GM21526 (cell line): ENCODE results near the gene MOCS1.
"Not testable (repeated sequence)": the region's sequence is repeated elsewhere in the genome, so short reads cannot be mapped to it uniquely, and the experiment has no call there.

Experiments
- ATAC-seq: cut with Tn5 transposase; IDR thresholded peaks from one replicate; pipeline ENCODE4 v1.9.1; 2021; ENCODE audit warnings: moderate library complexity; ENCODE audit not compliant: unreplicated experiment, low FRiP score

Gene MOCS1

DNA sequence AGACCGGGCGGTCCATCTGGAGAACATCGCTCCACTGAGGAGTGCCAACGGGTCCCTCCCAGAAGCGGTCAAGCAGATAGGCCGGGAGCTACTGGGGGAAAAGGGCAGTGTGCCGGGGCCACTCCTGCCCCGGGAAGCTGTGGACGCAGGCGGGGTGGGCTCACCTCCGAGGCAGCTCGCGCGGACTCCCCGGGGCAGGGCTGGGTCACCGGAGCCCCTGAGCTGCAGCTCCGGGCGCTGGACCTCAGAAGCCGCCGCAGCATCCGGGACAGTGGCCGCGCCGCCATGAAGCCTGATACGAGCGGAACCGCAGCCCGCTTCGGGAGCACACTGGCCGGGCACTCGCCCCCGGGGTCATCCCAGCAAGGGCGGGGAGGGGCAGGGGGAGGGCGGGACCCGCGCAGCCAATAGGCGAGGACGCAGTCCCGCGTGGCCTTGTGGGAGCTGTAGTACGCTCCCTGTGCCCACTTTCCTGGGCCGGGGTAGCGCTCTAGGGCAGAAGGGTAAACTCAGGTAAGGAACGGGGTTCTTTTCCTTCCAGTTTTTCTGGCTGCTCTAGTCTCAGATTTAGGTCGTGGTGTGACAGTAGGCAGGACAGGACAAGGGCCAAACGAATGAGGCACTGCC is at the start of gene MOCS1:
Gene MOCS1 (minus strand): TSS at position 332 of the 627 bp plus-strand sequence. CDS start 45 bp downstream, at position 287.
- ATAC-seq = no peak

DNA sequence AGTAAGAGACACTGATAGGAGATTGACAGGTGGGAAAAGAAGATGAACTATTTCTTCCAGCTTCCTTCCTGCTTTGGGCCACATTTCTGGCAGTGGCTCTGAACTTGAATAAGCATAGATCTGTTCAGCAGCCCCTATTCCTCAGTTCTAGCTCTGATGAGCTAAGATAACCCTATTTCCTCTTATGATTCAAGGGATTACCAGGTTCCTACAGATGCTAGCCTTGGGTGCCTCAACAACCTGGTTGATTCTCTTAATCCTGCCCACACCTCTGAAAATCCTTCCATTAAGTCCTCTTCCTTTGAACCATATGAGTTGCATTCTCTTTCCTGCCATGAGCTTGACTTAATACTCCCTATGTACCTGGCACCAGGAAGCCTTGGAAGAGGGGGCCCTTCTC is 49.8 kb upstream of the MOCS1 start:
- no peak for ATAC-seq

DNA sequence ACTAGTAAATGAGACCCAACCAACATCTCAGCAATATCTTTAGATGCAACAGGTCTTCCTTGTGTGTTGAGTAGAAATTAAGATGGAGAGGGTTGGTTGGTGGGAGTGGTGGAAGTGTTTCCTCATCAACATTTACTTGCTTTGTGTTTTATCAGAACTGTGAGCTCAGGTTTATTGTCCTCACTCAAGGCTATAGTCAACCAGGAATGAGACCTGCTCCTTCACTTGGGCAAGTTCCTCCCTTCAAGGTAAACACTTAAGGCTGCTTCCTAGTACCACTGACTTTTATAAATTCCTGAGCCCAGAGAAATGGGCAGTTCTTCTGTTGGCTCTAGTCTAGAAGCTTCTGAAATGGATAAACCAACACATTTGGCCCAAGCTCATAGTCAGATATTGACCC is 48.9 kb upstream of the MOCS1 start:
- ATAC-seq = no peak

DNA sequence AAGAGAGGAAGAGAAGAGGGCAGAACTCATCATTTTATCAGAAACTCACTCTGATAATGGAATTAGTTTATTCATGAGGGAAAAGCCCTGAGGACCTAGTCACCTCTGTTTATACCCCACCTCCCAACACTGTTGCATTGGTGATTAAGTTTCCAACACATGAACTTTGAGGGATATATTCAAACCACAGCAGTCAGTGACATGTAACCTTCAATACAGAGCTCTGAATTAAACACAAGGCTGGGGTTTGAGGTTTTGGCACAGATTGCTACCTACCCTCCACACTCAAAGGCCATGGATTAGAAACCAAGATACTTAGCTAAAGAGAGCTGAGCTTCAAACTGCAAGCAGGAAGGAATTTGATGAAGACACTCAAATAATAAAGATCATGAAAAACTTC is 48.5 kb upstream of the MOCS1 start:
- ATAC-seq = no peak

DNA sequence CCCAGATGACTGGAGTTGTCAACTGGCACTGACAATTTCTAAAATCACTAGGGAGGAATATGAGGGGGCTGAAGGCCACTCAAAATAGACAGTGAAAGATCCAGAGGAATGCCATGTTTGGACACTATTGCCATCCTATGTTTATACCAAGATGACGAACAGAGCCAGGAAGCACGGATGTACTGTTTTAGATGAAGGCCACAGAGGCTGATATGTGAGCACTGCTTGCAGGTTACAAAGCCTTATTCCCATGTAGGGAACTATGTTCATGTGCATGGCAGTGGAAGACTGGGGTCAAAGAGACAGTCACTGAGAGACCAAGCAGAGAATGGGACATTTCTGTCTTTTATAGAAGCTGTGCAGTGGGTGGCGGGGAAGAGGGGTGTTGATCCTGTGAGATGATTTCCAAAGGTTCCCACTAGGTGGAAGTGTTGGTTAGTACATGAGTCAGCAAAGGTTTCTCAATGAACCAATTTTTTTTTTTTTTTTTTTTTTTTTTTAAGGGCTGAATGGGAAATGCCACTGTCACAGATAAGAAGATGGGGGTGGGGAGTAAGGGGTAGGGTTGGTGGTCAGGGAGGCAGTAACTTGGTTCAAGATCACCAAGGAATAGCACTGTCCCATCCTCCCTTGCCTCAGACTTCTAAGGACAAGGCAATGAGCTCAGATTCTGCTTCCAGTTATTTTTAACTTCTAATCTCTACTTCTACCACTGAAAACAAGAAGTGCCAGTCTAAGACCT is 46.7 kb upstream of the MOCS1 start:
- no peak for ATAC-seq

DNA sequence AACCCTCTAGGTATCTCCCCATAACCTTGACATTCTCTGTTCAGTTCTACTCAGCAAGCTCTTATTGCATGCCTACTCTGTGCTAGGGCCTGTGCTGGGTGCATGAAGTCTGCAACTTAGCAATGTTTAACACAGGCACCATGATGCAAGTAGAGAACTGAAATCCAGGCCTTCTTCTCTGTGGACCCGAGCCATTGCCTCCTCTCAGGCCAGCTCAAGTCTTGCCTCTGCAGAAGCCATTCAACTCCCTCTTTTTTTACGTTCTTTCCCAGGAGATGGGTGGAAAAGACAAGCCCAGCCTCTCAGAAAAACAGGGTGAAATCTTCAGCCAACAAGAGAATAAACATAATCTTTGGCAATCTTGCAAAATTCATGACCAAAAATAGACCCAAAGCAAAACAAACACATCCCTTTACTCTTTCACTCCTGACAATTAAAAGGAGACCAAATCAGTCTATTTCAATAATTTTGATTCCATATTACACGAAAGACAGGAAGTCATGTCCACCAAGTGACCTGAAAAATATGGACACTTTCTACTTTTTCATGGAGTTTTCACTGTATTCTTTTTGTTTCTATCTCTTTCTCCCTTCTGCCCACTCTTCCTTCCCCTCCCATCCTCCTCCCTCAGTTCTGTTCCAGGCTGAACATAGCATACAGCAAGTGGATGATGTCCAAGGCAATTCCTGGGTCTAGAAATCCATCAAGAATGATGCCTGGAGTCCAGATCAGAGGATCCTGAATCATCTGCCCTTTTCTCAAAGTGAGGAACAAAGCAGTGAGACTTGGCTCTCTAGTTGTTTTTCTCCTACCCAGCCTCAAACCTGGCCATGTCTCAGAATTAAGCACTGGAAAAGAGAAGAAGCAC is 45.4 kb upstream of the MOCS1 start:
- no peak for ATAC-seq

DNA sequence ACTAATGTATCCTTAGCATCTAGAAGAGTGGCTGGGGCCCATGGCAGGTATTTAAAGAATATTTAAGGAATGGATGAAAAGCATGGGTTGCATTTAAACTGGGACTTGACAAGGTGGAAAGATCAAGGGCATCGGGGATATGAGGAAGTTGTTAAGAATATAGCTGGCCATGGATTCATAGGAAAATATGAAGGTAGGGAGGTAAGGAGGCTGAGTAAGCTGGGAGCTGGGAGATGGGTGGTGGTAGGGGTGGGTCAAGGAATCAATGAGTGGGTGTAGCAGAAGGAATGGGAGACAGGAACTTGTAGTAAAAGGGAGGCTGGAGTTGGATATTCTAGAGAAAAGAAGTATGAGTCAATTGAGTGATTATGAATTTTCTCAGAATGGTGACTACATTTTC is 44.0 kb upstream of the MOCS1 start:
- ATAC-seq = no peak

DNA sequence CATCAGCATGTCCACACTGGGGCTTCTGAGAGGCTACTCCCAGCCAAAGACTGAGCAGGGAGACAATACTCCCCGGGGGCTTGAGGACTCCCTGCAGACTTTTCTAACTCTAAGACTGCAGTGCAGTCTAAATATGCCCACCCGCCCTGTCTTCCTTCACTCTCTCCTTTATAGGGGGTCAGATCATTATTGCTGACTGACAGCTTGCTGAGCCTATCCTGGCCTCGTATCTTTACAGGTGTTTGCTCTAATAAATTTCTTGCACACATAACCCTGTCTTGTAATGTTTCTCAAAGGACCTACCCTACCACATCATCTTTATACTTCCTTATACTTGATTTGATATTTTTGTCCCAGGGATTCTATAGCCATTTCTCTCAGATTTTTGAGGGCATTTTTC is 39.4 kb upstream of the MOCS1 start:
- ATAC-seq = no peak

DNA sequence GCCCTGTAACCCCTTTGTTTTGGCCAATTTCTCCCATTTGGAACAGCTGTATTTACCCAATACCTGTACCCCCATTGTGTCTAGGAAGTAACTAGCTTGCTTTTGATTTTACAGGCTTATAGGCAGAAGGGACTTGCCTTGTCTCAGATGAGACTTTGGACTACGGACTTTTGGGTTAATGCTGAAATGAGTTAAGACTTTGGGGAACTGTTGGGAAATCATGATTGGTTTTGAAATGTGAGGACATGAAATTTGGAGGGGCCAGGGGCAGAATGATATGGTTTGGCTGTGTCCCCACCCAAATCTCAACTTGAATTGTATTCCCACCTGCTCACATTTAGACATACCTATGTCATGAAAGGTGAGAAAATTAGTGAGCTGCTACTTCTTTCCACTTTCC is 38.5 kb upstream of the MOCS1 start:
- ATAC-seq = not testable (repeated sequence)

DNA sequence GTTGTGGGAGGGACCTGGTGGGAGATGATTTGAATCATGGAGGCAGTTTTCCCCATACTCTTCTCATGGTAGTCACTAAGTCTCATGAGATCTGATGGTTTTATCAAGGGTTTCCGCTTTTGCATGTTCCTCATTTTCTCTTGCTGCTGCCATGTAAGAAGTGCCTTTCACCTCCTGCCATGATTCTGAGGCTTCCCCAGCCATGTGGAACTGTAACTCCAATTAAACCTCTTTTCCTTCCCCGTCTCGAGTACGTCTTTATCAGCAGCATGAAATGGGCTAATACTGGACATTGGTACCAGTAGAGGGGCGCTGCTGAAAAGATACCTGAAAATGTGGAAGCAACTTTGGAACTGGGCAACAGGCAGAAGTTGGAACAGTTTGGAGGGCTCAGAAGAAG is 36.9 kb upstream of the MOCS1 start:
- ATAC-seq = not testable (repeated sequence)

DNA sequence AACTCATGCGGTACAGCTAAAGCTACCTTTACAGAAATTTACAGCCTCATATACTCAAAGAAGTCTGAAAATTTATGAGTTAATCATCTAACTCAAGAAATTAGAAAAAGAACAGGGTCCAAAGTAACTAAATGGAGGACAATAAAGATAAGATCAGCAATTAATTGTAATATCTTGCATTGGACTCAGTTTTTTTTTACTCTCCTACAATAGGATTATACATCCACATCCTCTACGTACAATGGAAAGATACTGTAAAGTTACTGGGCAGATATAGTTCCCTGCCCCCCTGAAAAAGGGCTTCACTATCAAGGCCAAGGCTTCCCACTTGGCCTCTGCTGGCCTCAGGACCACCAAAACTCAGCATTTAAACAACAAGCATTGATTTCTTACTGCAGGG is 31.5 kb upstream of the MOCS1 start:
- ATAC-seq = no peak

DNA sequence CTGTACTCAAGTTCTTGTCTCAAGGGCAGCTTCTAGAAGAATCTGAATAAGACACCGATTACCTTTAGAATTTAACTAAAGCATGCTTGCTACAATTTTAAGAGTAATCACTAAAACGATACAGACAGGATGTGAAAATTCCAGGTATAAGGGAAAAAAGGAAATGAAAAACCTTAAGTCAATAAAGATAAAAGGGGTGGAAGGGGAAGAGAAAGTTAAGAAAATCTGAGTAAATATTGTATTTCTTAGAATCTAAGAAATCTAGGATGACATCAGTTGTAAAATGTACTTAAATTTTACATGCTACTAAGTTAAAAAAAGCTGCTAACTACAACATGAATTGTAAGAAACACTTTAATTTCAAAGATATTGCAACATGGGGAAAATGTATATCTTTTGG is 30.3 kb upstream of the MOCS1 start:
- ATAC-seq = no peak

DNA sequence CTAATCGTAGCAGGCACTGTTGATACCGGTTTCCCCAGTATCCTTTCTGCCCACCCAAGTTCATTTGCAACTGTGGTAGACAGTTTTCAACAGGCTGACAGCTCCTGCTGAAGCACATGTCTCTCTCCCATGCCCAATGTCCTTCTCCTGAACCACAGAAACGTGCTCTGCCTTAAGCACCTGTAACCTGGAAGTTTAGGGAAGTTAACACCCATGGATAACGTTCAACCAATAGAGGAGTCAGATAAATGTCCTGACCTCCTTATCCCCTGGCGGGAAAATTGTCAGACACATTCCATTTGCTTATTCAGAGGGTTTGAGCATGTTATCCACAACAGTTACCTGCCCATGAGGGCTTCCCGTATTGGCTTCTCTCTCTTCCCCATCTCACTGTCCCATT is 29.8 kb upstream of the MOCS1 start:
- ATAC-seq = no peak

DNA sequence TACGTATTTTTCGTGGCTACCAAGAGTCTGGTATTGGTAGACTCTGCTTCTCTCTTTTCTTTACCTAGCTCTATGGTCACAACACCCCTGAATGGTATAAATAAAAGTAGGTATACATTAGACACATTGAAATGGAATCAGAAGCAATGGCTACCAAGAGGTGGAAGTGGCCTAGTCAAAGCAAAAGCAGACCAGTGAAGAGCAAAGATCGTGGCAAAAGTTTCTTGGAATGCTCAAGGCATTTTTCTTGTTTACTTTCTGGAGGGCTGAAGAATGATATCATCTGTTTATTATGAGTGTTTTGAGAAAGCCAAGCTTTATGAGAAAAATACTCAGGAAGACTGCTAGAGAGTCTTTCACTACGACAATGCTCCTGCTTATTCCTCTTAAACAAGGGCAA is 28.6 kb upstream of the MOCS1 start:
- no peak for ATAC-seq

DNA sequence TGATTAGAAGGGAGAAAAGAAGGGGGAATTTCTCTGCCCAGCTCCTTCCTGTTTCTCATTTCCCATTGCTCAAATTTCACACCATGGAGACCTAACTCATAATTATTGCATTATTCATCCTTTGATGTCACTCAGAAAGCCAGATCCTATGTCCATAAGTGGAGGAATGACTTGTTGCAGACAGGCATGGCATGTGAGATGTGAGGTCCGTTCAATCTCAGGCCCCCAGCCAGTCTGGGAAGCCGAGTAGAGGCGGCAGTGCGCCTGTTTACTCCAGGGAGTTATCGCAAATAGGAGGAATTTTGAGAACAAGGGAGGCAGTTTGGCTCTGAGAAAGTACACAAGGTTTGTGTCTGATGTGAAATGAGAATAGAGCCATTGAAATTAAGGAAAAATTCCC is 26.9 kb upstream of the MOCS1 start:
- ATAC-seq = no peak

DNA sequence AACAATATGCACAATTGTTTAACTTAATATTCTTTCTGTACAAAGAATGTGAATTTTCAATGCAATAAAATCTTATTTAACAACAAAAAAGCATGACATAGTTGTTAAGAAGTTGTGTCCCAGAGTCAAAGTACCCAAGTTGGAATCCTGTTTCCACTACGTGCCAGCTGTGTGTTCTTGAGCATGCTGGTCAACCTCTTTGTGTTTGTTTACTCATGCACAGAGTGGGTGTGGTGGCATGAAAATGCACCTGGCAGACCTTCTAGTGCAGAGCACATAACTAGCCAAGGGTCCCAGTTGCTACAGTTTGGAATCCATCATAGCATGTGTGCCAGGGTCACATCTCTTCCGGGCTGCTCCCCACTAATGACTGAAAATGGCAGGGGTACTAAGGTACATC is 24.7 kb upstream of the MOCS1 start:
- ATAC-seq = no peak

DNA sequence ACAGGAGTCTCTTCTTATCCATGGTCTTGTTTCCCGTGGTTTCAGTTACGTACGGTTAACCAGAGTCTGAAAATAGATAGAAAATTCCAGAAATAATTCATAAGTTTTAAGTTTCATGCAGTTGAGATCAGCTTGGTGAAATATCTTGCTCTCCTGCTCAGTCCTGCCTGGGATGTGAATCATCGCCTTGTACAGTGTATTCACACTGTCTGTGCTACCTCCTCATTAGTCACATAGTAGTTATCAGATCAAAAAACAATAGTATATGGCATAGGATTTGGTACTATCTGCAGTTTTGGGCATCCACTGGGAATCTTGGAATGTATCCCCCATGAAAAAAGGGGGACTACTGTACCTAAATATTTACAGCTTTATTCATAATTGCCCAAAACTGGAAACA is 22.7 kb upstream of the MOCS1 start:
- ATAC-seq = no peak

DNA sequence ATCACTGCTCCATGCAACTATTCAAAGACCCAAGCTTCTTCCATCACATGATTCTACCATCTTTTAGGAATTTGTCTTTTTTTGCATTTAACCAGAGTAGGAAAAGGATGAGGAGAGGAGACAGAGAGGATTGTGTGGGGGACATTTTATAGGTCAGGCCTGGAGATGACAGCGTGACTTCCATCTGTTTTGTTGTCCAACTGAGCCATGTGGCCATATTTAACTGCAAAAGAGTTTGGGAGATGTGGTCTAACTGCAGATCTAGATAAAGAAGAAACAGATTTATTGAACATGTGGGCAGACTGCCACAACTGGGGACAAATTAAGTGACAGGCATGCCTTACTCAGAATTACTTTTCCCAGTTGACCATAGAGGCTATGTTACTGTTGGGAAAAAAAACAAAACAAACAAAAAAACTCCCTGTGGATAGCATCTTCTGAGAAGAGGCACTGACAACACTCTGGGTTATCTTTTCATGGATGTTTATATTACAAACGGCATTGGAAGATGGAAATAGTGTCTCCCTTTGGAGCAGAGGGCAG is 18.9 kb upstream of the MOCS1 start:
- no peak for ATAC-seq

DNA sequence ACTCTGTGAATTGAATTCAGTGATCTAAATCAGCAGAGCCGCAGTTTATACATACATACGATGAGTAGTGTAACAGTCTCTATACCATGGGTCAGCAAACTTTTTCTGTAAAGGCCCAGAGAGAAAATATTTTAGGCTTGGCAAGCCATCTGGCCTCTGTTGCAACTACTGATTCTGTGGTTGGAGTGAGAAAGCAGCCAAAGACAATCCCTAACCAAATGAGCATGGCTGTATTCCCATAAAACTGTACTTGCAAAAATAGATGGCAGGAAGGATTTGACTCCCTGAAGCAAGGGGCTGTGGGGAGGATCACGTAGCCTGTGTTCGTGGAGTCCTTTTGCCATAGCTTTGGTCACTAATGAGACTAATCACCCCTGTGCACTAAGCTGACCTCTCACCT is 17.9 kb upstream of the MOCS1 start:
- no peak for ATAC-seq

DNA sequence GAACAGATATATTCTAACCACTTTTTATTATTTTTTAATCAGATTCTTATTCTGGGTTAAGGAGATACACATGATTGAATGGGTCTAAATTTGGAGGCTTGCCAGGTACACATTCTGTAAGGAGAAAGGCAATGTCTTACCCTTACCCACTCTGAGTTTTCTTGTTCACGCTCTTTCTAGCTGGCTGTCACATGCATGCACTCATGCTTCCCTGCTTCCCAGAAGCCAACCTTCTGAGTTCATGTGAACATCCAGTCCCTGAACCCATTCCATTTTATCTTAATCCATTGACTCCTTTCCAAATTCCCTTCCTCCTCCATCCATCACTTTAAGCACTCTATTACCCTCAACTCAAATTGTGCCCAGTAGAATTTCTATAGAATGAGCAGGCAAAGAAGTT is 17.5 kb upstream of the MOCS1 start:
- ATAC-seq = no peak

DNA sequence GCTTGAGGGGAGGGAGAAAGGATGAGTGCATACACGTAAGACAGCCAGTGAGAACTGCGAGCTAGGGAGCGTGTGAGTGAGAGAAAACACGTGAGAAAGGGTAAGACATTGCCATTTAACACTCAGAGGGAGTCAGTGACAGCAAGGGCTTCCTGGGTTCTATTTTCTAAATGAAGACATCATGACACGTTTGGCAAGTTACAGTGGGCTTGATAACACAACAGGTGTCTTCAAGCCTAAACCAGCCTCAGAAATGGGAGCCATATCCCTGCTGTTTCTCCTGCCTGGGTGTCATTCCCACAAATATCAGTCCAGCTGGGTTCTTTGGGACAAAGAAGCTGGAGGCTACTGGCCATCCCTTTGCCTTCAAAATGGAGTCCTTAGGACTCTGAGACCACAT is 16.9 kb upstream of the MOCS1 start:
- ATAC-seq = no peak
